Left ventricle myocardium inferior (tissue), 1 donor: ENCODE results near the gene MAP2. TPM values are rescaled to one million over a fixed set of nuclear protein-coding genes. Genes with fewer than 3 reads are reported as not detected.

Source experiments
- DNase-seq: peaks from one replicate; pipeline ENCODE4 v3.0.0-alpha.2; 2020
- H3K27ac ChIP-seq: fragments of 200-600 bp; replicated peaks from 2 replicates; pipeline ENCODE4 v1.8.0; 2021
- H3K27me3 ChIP-seq: fragments of 200-600 bp; 2 replicates; pipeline ENCODE4 v1.8.0; 2021; ENCODE audit warnings: low read depth
- H3K36me3 ChIP-seq: fragments of 200-600 bp; 2 replicates; pipeline ENCODE4 v1.8.0; 2021
- H3K4me1 ChIP-seq: fragments of 200-600 bp; 2 replicates; pipeline ENCODE4 v1.8.0; 2021
- H3K4me3 ChIP-seq: fragments of 200-600 bp; 2 replicates; pipeline ENCODE4 v1.8.0; 2021; ENCODE audit warnings: mild to moderate bottlenecking, moderate library complexity
- H3K9me3 ChIP-seq: fragments of 200-600 bp; replicated peaks from 2 replicates; pipeline ENCODE4 v1.8.0; 2021
- intact Hi-C: fragments of 100-400 bp; cut with micrococcal nuclease; formaldehyde crosslinking; loops from one replicate; pipeline ENCODE4 v1.11.0; 2022
- total RNA-seq: library from RNA; stranded (reverse); fragmentation: NEBNext Ultra II Directional; extraction: Animal tissue kit (Norgen Biotek cat#: 25700); gene quantifications from one replicate; pipeline ENCODE4 v1.2.1, GENCODE V29; 2021
- TF ChIP-seq, protein P1 (sequence below): fragments of 200-600 bp; IDR thresholded peaks from 2 replicates; pipeline ENCODE4 v1.8.0; 2021; ENCODE audit warnings: antibody characterized with exemption, mild to moderate bottlenecking, borderline replicate concordance
- donor health status: DM: no; HTN: yes; CAD: no; lungs with severe emphysema.

MAP2 gene
- total RNA-seq, 1 donor from 2014 or later = 6.2 TPM

GRCh38 chr2:209424199-209424701, 403 bp downstream of the MAP2 start:
- Histone ChIP-seq H3K4me3 (peak overlapping the region; percentile 78), H3K27me3 (no peaks in the 10 kb centered on the region), H3K27ac (peak overlapping the region; percentile 1), H3K9me3 (no peaks in the 10 kb centered on the region), H3K4me1 (peaks cover 26% of the 10 kb centered on the region), H3K36me3 (no peaks in the 10 kb centered on the region)
- intact Hi-C loops = loop anchor here (1.0 to 10.0 kb wide), 2 partner anchors 89 to 132 kb away; no protein-coding TSS in a partner anchor
- no peak for DNase-seq
- TF ChIP-seq, protein P1, sequence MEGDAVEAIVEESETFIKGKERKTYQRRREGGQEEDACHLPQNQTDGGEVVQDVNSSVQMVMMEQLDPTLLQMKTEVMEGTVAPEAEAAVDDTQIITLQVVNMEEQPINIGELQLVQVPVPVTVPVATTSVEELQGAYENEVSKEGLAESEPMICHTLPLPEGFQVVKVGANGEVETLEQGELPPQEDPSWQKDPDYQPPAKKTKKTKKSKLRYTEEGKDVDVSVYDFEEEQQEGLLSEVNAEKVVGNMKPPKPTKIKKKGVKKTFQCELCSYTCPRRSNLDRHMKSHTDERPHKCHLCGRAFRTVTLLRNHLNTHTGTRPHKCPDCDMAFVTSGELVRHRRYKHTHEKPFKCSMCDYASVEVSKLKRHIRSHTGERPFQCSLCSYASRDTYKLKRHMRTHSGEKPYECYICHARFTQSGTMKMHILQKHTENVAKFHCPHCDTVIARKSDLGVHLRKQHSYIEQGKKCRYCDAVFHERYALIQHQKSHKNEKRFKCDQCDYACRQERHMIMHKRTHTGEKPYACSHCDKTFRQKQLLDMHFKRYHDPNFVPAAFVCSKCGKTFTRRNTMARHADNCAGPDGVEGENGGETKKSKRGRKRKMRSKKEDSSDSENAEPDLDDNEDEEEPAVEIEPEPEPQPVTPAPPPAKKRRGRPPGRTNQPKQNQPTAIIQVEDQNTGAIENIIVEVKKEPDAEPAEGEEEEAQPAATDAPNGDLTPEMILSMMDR = no peak

DNA sequence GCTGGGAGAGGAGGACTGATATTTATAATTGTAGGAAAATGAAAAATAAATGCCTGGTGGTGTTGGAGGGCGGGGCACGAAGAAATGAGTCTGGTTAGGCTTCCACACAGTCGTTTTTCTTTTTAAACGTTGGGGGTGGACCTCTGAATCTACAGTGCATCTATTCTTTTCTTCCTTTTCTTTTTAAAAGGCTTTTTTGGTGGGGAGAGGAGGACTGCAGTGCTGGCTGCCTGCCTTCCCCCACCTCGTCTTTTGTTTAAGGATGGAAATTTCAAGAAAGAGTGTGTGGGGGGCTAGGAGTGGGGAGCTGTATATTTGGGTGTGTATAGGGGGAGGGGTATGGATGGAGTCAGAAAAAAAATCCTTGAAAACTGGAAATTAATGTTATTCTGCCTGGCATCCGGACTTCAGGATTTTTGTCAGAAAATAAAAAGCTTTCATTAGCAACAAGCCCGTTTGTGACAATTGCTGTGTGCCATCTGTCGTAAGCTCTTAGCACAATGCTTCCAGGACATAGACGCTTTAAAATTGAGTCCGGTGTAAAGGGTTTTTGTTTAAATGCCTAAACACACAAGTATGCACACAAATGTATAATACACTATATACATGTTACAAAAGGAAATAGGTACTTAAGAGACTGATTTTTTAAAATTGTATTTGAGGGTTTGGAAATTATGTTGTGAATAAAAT, 1.1 kb downstream of the MAP2 start:
- Histone ChIP-seq H3K9me3 (no peaks in the 10 kb centered on the region), H3K27me3 (no peaks in the 10 kb centered on the region), H3K4me3 (peak overlapping the region; percentile 78), H3K36me3 (no peaks in the 10 kb centered on the region), H3K27ac (peak overlapping the region; percentile 1), H3K4me1 (peaks cover 26% of the 10 kb centered on the region)
- TF ChIP-seq, protein P1 = no peak
- intact Hi-C loops = loop anchor here (1.0 to 10.0 kb wide), 2 partner anchors 90 to 131 kb away; no protein-coding TSS in a partner anchor
- DNase-seq = no peak

DNA sequence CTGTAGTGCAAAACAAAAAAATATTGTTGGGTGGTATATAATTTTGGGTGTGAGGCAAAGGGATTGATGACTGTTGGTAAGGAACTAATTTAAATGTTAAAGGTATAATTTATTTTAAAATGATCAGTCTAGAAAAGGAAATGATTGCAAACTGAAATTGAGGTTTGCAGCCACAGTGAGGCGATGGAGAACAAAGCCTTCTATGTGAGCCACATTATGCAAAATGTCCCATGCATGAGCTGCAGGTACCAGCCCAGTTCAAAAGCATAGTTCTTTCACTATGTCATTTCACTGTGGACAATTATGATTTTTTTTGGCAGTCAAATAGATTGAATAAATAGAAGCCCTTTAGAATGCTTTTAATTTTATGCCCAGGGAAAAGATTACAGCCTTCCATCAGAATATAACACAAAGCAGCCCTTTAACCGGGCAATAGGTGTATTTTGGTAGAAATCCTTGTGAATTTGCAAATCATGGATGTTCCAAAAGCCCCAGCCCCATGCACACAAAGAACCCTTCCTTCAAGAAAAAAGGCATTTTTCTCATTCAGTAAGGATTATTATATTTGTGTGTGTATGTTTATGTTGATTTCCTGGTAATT, 1.7 kb downstream of the MAP2 start:
- peaks cover 26% of the 10 kb centered on the region for H3K4me1 ChIP-seq
- intact Hi-C loops = loop anchor here (10.0 kb wide), 1 partner anchor 91 kb away; no protein-coding TSS in a partner anchor
- no peak for DNase-seq

DNA sequence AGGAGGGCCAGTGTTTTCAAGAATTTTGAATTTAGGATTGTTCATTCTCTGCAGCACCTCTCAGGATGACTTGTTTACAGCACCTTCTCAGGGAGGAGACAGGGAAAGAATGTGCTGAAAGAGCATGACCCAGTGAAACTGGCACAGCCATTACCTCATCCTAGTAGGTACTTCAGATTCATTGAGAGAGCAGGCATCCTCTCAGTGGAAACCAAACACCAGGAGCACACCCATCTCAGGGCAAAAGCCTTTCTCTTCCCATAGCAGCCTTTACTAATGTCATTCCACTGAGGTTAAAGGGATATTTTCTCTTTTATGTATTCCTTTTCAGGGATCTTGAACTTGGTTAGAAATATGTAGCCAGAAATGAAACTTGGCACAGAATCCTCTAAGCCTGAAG, 2.6 kb downstream of the MAP2 start:
- intact Hi-C loops = loop anchor here (10.0 kb wide), 1 partner anchor 92 kb away; no protein-coding TSS in a partner anchor
- Histone ChIP-seq H3K36me3 (no peaks in the 10 kb centered on the region), H3K27ac (no peak overlapping the region), H3K4me3 (no peak overlapping the region), H3K27me3 (no peaks in the 10 kb centered on the region), H3K4me1 (peaks cover 26% of the 10 kb centered on the region), H3K9me3 (no peaks in the 10 kb centered on the region)
- no peak for DNase-seq
- TF ChIP-seq, protein P1 = no peak

More for the DNA sequence above, 1.7 kb downstream of the MAP2 start:
- Histone ChIP-seq H3K36me3 (no peaks in the 10 kb centered on the region), H3K9me3 (no peaks in the 10 kb centered on the region), H3K4me3 (peak overlapping the region; percentile 78), H3K27ac (no peak overlapping the region), H3K27me3 (no peaks in the 10 kb centered on the region)
- TF ChIP-seq, protein P1 = peak; percentile 69

DNA sequence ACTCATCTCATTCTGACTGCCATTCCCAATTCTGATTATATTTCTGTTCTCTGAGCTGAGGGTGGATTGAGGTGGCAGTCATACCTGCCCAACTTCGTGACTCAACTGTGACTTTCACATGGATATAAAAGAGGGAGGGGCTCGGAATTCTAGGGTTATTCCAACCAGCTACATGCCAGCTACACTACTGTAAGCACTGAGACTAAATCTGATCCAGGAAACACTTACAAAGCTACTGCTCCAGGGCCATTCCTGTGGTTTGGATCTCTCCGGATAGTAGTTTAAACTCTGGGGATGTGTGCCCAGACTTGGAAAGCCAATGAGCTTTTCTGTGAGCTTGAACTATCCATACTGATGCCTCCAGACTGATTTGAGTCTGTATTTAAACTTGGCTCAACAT, 7.9 kb downstream of the MAP2 start:
- DNase-seq = no peak

More for the DNA sequence above, 7.9 kb downstream of the MAP2 start:
- intact Hi-C loops = no loop called here
- no peaks in the 10 kb centered on the region for H3K27me3 ChIP-seq
- no peaks in the 10 kb centered on the region for H3K4me1 ChIP-seq
- no peaks in the 10 kb centered on the region for H3K9me3 ChIP-seq
- no peak overlapping the region for H3K27ac ChIP-seq
- TF ChIP-seq, protein P1 = no peak
- no peak overlapping the region for H3K4me3 ChIP-seq
- H3K36me3 ChIP-seq = no peaks in the 10 kb centered on the region
